HK-2 (cell line): ENCODE data around the gene EDAR.

Experiments
- DNase-seq: peaks from one replicate; pipeline ENCODE4 v3.0.0-alpha.2; 2018; ENCODE audit not compliant: unreplicated experiment

Gene EDAR

DNA sequence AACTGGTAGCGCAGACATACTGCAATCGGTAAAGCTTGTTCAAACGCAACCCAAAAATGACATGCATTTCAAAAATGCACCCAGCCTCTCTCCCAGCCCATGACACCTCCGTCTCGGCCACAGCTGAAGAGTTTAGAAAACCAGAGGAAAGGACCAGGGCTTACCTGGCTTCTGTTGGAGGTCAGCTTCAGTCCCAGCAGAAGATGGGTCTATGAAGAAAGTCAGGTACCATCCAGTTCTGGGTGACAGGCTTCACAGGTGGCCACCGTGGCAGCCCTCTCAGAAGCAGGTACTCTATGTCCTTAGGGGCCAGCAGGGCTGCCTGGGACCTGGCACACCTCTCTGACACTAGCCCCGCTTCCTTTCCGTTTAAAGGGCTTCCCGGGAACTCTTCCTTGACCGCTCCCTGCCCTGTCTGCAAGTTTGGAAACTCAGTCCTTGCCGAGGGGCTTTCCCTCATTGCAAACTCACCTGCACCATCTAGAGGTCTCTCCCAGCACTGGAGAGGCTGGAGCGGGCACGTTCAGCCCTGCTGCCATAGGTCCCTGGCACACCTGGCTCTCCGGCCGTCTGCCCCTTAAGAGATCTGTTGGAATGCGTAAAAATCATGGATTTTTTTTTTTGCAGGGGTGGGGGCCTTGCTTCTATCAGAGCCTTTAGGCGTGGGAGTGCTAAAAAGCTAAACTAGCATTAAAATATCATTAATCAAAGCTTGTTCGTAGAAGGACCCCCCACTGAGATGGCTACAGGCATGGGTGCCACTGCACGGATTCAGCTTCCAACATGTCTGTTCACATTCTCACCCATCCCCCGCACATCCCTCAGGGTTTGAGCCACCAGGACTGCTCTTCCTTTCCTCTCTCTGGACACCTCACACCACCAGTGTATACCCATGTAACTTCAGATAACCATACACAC lies at the start of gene EDAR:
Gene EDAR (minus strand): TSS at position 425 of the 918 bp plus-strand sequence. CDS start 58,206 bp downstream, outside the sequence.
- peak; percentile 52 for DNase-seq

DNA sequence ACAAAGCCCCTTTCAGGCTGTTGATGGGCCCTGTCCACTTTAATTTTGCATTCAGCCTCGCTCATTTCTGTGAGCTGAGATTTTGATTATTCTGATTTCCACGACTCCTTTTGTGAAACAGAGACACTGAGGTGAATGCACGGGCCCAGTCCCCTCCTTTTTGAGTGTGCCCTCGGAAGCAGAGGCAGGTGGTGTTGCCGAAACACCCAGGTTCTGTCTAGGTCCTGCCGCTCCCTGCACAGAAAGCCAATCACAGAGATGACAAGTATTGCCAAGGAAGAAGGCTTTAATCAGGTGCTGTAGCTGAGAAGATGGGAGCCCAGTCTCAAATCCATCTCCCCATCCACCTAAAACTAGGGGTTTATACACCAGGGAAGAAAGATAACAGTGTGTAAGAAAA lies 44.2 kb upstream of the EDAR start:
- no peak for DNase-seq

DNA sequence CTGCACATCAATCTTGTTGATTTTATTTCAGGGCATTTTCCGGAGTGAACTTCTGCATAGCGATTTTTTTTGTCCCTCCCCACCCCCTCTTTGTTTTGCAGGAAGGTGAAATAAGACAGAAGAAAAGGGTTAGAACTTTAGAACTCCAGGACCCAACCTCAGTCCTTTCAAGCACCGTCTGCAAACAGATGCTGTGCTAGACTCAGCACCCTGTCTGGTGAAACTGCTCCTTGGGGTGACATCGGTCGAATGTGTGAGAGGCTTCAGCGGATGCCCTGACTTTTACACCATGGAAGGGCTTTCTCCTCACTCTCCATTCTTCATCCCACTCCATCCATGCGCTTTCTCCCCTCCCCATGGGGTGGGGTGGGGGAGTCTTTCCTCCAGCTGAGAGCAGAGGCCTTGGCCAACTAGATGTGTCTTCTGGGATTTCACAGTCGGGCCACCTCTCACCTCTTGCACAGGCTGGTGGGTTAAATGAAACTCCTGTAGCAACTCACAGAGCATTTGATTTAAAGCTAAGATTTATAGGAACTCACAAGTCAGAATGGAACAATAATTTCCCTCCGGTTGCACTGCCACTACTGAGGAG lies 43.3 kb upstream of the EDAR start:
- DNase-seq: no peak

DNA sequence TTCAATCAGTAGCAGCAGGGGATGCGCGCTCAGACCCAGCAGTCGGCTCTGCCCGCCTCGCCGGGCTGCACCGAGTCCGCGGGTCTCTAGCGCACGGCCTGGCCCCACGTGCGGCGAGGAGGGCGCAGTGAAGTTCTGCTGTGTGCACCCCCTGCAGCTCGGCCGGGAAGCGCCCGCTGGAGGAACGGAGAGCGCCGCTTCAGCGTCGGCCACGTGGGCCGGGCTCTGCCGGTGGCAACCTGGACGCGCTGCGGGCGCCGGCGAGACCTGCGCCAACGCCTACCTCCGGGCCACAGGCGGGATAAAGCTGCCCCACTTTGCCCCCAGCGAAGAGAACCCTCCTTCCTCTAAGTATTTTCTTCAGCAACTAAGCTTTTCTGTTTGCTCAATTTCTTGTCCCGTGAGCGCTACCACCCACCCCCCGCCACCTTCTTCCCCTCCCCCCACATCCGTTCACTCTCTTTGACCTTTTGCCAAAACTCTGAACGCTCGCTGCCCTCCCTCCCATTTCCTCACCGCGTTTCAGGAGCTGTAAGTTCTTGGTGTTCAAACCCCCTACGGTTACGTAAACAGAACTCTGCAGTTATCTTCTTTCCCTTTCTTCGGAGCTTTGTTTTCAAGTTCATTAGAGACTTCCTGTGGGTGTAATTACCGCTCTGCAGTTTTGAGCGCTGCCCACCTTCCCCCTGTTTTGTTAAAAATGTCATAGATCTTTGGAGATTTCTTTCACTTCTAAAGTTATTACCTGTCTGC lies 42.6 kb upstream of the EDAR start:
- DNase-seq: no peak

DNA sequence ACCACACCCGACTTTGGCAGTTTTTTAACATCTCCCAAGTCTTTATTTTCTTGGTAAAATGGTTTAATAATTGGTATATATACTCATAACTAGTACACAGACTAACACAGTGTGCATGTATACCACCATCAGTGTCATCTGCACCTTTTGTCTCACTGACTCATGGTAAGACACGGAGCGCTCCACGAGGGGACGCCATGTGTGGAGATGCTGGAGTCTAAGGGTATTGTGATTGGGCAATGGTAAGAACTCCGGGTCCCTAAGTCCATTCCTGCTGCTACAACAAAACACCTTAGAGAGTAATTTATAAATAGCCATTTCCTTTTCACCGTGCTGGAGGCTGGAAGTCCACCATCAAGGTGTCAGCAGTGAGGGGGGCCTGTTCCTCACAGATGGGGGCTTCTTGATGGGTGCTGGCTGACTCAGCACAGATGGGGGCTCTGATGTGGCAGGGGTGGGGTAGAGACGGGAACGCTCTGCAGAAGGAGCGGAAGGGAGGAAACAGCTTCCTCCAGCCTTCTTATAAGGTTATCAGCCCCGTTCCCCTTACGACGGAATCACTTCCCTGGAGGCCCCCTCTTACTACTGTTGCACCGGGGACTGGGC lies 42.0 kb upstream of the EDAR start:
- DNase-seq: no peak

DNA sequence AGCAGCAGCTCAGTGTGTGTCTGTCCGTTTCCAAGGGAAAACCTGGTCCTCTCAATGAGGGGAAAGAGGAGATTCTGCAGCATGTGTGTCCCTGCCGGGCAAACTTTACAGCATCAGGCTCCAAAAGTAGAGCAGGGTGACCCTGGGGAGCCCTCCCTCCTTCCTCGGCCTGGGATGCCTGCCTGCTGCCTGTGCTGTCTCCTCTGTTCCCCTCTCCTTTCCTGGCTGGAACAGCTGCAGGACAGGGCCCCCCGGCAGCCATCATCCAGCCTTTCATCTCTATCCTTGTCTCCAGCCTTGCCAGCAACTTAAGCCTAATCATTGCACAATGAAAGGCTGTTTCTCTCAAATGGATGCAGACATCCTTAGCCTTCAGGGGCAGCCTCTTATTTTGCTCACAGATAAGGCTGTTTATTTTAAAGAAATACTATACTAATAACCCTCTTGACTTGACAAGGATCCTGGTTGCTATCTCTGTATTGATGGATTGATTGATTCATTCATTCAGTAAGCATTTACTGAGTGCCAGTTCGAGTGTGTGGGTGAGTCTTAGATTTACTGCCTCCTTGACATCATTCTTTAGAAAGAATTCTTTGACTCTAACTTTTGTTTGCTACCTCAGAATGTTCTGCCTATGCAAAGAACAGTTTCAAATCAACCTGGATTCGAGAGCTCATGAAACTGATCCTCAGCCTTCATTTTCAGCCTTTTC lies 40.6 kb upstream of the EDAR start:
- DNase-seq: no peak

DNA sequence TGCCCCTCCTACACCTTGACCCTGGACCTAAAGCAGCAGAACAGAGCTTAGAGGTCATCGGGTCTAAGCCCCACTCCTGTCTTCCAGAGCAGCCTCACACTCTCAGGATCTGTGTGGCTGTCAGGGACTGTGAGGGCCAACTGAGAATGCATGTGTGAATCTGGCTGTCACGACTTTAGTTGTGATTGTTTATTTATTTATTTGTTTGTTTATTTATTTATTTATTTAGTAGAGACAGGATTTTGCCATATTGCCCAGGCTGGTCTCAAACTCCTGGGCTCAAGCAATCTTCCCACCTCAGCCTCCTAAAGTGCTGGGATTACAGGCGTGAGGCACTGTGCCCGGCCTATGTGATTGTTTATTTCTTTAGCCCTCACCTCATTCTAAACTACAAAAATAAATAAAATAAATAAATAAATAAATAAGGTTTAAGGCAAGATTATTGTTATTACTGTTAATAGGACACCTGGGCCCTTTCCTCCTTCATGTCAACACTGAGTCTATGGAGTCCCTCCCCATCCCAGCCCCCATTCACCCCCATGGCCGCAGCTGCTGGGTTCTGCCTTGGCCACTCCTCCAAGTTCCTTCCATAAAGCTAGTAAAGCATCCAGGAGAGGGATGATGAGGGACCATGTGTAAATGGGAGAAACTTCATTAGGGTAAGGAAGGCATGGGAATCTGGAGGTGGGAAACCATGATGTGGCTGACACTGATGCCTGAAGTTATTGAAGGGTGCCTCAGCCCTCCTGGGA lies 39.9 kb upstream of the EDAR start:
- no peak for DNase-seq

DNA sequence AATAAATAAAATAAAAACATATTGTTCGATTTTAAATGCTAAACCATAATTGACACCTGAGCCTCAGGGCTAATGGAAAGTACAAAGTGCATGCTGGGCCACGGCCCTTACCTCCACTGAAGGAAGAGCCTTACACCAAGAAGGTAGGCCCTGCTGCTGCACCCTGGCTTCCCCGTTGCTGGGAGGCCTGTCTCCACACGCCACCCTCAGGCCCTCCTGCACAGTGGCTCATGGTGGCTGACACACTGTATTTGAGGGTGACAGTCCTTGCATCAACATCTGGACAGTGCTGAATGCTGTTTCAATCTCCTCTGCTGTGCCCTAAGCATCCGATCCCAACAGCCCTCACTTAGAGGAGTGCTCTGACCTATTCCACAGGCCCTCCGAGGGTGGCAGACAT lies 39.3 kb upstream of the EDAR start:
- no peak for DNase-seq

DNA sequence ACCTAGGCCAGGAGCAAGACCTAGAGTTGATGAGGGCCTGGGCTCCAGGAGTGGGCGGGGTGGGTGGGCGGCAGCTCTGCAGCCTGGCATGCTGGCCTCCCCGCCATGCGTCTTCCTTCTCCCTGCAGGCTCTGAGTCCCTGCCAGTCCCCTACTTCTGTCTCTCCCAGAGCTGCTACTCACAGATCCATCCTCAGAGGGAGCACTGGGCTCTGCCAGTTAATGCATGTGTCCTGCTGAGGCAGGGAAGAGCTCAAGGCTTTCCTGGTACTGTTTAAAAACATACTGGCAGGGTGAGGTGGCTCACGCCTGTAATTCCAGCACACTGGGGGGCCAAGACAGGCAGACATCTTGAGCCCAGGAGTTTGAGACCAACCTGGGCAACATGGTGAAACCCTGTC lies 38.7 kb upstream of the EDAR start:
- no peak for DNase-seq

DNA sequence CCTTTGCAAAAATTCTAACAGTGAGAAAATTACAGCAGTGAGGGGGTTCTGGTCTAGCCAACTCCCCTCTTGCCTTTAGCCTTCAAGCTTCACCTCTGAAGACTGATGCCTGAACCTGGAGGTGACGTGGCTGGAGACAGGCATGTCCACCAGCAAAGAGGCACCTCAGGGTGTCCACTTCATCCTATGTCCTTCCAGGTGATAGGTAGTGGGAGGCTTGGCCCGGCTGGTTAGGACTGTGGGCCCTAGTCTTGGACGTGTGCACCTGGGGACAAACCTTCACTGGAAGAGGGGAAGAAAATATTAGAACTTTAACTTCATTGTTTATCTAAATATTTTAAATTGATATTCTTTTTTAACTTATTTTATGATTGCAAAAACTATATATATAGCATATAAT lies 35.5 kb upstream of the EDAR start:
- no peak for DNase-seq

DNA sequence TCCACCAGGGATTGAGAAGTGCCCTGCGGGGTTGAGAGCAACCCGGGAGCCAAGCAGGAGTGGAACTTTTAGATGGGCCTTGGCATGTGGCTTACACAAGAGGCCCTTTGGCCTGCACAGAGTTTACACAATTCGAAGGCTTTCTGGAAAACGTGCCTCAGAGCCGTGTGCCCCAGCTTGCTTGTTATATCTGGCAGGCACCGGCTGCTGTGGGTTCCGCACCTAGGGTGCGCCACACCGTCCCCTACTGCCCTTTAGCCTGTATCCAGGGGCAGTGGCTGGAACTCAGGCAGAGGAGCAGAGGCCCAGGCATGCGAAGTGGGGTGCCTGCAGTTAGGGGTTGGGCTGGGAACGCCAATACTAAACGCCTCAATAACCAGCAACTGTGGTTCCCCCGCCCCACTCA lies 32.9 kb upstream of the EDAR start:
- no peak for DNase-seq

DNA sequence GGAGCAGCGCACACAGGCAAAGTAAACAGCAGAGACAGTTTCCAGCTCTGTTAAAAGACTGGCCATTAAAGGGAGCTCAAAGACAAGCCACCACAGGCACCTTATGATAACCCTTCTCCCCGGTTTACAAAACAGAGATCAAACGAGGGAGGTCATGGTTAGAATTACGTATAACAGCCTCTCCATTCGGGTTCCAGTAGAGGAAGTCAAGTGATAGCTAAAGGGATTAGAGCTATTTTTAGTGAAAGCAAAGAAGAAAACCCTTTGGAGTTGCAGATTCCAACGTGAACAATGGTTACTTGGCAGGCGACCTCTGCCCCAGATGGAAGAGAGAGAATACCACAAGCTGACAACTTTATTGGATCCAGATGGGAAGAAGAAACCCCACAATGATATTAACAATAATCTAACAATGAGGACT lies 31.2 kb upstream of the EDAR start:
- DNase-seq: no peak

DNA sequence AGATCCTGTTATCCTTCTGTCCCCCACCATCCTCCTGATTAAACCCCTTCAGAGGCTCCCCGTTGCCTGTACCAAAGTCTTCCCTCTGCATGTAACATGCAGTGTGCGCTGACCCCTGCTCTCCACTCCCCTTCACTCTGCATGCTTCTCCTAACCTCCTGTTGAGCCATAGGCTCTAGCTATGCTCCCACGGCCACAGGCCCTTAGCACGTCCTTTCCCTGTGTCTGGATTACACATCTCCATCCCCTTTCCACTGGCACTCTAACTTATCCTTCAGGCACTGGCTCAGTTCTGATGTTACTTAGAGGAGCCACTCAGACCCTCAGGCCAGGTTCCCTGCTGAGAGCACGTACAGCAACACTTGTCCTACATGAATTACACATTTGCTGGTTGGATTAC lies 29.4 kb upstream of the EDAR start:
- no peak for DNase-seq

DNA sequence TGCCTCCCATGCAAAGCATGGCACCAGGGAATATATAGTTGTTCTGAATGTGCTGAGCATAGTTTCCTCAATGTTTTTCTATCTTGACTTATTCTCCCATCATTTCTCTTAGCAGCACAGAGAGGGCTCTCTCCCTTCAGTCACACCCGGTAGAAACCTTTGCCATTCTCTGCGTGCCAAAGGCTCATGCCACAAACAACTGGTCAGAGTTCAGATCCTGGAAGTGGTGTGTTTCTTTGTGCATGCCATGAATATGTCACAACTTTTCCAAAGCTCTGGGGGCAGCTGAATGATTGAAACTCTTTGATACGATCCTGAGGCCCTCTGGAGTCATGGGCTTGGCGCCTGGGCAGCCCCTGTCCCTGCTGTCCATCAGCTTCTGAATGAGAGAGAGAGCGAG lies 28.0 kb upstream of the EDAR start:
- no peak for DNase-seq

DNA sequence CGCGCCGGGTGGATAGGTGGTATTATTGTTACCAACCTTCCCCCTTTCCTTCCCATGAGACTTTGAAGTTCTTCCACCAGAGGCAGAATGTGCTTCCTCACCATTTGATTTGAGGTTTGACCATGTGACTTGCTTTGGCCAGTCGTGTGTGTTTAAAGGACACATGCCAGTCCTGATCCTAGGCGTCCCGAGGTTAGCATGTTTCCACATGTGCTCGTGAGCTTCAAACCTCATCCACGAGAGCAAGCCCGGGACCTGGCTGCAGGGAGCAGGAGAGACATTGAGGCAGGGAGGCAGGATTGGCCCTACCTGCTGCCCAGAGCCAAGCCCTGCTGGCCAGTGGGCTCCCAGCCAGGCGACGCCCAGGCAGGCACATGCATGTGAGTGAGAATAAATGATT lies 27.4 kb upstream of the EDAR start:
- DNase-seq: no peak

DNA sequence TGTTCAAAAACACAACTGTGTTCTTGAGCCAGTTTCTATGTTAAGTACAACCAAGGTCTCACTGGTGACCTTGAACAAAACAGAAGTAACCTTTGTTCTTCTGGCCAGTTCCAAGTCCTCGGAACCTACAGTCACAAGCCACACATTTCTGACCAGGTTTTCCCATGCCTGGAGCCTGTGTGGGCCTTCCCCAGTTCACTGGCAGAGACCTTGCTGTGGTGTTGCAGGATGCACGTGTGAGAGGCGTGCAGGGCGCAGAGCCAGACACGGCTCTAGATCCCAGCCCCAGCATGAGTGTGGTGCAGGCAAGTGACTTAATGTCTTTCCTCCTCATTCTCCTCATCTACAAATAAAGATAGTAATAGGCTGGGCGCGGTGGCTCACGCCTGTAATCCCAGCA lies 25.5 kb upstream of the EDAR start:
- DNase-seq: no peak

DNA sequence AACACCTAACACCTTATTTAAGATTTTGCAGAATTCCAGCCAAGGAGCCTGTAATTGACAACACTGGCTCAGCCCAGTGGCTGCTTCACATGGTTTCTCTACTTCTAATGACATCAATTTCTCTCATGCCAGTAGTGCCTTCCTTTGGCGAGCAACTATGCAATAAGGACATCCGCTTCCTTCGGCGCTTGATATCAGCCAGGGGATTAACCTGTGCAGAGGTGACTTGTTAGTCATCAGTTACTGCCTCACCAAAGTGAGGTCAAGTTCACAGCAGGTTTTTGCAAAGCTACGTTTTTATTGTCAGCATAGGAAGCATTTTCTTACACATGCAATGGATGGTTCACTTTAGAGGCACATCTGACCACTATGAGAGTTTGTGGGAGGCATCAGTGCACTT lies 24.0 kb upstream of the EDAR start:
- DNase-seq: no peak

DNA sequence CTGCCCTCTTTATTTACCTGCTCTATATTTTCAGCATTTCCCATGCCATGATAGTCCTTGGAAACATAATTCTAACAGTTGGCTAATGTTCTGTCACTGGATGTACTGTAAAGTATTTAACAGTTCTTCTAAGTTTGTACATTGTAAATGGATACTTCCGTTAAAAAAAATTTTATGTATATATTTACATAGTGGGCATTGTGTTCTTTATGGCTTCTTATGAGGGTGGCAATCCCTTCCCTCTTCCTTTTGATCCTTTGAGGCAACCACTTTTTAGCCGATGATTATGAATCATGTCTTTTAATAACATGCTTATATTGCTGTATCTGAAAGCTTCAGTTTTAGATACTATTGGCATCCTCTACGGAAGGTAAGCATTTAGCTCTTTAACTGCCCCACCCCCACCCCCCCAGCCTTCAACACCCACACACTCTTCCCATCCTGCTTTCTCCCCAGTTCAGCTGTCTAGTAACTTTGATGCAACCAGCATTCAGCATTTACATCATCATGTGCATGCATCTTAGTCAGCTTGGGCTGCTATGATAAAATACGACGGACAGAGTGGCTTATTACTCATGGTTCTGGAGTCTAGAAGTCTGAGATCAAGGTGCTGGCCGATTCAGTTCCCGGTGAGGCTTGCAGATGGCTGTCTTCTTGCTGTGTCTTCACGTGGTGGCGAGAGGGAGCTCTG lies 21.0 kb upstream of the EDAR start:
- no peak for DNase-seq

DNA sequence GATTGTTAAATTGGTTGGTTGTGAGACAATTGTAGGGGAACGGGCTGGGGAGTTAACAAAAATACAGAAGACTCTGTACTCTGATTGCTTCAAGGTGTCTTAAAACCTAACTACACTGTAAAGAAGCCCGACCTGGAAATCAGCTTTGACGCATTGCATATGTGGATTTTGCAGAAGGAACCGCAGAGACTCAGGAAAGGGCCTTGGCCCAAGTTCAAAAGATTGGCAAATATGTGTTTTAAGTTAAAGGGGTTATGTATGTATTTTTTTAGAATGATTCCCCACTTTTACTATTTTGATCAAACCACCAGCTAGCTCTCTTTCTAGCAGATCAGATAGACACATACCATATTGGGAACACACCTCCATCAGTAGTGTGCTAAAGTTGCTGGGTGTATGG lies 18.0 kb upstream of the EDAR start:
- DNase-seq: no peak

DNA sequence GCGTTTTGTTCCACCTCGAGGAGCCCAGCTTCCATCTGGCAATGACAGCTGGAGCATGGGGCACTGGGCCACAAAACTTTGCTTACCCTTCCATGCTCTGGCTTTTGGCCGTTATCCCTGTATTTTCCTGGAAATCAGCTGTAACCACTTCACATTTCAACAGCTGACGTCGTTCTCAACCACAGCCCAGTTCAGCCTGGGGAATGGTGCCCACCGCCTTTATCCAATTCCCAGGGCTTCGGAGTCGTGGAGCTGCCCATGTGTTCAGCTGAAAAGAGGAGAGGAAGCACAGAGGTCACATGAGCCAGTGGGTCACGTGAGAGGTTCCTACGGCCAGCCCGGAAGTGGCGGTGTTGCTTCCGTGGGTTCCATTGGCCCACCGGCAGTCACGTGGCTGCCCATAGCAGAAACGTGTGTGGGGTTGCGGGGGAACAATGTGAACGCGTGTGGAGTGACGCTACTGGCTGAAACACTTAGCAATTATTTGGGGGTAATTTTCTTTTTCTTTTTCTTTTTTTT lies 16.7 kb upstream of the EDAR start:
- DNase-seq: no peak
